GM23338 (cell line): ENCODE measurements around the gene FXYD7. TPM values are rescaled to one million over a fixed set of nuclear protein-coding genes. Genes with fewer than 3 reads are reported as not detected.

Experiments used
- ATAC-seq: fragments of 200-7000 bp; cut with Tn5 transposase; 3 replicates; pipeline ENCODE4 v1.9.1; 2020
- DNase-seq: peaks from one replicate; pipeline ENCODE4 v3.0.0-alpha.2; 2015; ENCODE audit warnings: low spot score
- H2AFZ ChIP-seq: fragments of 200-600 bp; sonication (generic); 2 replicates; pipeline ENCODE4 v1.8.0; 2016; ENCODE audit warnings: antibody characterized with exemption, mild to moderate bottlenecking, moderate library complexity
- H3F3A ChIP-seq: fragments of 200-600 bp; sonication (generic); replicated peaks from 2 replicates; pipeline ENCODE4 v1.8.0; 2017; ENCODE audit warnings: antibody characterized with exemption, mixed run types, low read depth
- H3K27ac ChIP-seq: fragments of 200-600 bp; sonication (generic); 2 replicates; pipeline ENCODE4 v1.6.1; 2016; ENCODE audit warnings: low read depth
- H3K27me3 ChIP-seq: fragments of 200-600 bp; sonication (generic); 2 replicates; pipeline ENCODE4 v1.8.0; 2016; ENCODE audit warnings: mild to moderate bottlenecking, mixed run types, moderate library complexity; ENCODE audit not compliant: insufficient read depth
- H3K36me3 ChIP-seq: fragments of 200-600 bp; sonication (generic); 2 replicates; pipeline ENCODE4 v1.8.0; 2016; ENCODE audit warnings: mild to moderate bottlenecking; ENCODE audit not compliant: insufficient read depth
- H3K4me1 ChIP-seq: fragments of 200-600 bp; sonication (generic); 2 replicates; pipeline ENCODE4 v1.8.0; 2016; ENCODE audit warnings: mild to moderate bottlenecking, moderate library complexity; ENCODE audit not compliant: insufficient read depth
- H3K4me2 ChIP-seq: fragments of 200-600 bp; sonication (generic); 2 replicates; pipeline ENCODE4 v1.7.1; 2017; ENCODE audit warnings: mixed run types
- H3K4me3 ChIP-seq: fragments of 200-600 bp; sonication (generic); 2 replicates; pipeline ENCODE4 v1.6.1; 2016; ENCODE audit warnings: mixed run types
- H3K79me2 ChIP-seq: fragments of 200-600 bp; sonication (generic); replicated peaks from 2 replicates; pipeline ENCODE4 v1.8.0; 2017; ENCODE audit warnings: mild to moderate bottlenecking; ENCODE audit not compliant: insufficient read depth
- H3K9me2 ChIP-seq: fragments of 200-600 bp; sonication (generic); 2 replicates; pipeline ENCODE4 v1.8.0; 2017; ENCODE audit not compliant: insufficient read depth
- H4K20me1 ChIP-seq: fragments of 200-600 bp; sonication (generic); replicated peaks from 2 replicates; pipeline ENCODE4 v1.8.0; 2017; ENCODE audit warnings: mild to moderate bottlenecking; ENCODE audit not compliant: insufficient read depth
- H3K27ac Mint-ChIP-seq: 2 replicates; pipeline ENCODE4 v1.8.0; 2020; ENCODE audit warnings: inconsistent platforms, mild to moderate bottlenecking, moderate library complexity, mixed read lengths
- H3K27me3 Mint-ChIP-seq: 3 replicates; pipeline ENCODE4 v1.8.0; 2022; ENCODE audit warnings: low read depth, mild to moderate bottlenecking, moderate library complexity, mixed read lengths, inconsistent platforms; ENCODE audit not compliant: insufficient read depth, poor library complexity
- H3K36me3 Mint-ChIP-seq: 3 replicates; pipeline ENCODE4 v1.8.0; 2021; ENCODE audit warnings: low read depth, mild to moderate bottlenecking, inconsistent platforms, moderate library complexity, mixed read lengths
- H3K4me1 Mint-ChIP-seq: 3 replicates; pipeline ENCODE4 v1.8.0; 2020; ENCODE audit warnings: mild to moderate bottlenecking, inconsistent platforms, mixed read lengths
- H3K4me3 Mint-ChIP-seq: 3 replicates; pipeline ENCODE4 v1.8.0; 2021; ENCODE audit warnings: moderate library complexity, mild to moderate bottlenecking, inconsistent platforms, mixed read lengths
- H3K9me3 Mint-ChIP-seq: 3 replicates; pipeline ENCODE4 v1.8.0; 2020; ENCODE audit warnings: moderate library complexity, mild to moderate bottlenecking, inconsistent platforms, mixed read lengths
- CREB1 ChIP-seq: fragments of 250-450 bp; sonication (Bioruptor Pico); IDR thresholded peaks from 2 replicates; pipeline ENCODE4 v1.5.0; 2020; ENCODE audit warnings: low read depth, mild to moderate bottlenecking, moderate library complexity
- EZH2phosphoT487 ChIP-seq: fragments of 200-600 bp; sonication (generic); IDR thresholded peaks from one replicate; pipeline ENCODE4 v1.8.1; 2018; ENCODE audit warnings: antibody characterized with exemption; ENCODE audit not compliant: unreplicated experiment
- JUNB ChIP-seq: IDR thresholded peaks from one replicate; pipeline ENCODE4 v1.6.1; 2016; ENCODE audit warnings: antibody characterized with exemption; ENCODE audit not compliant: unreplicated experiment
- NANOG ChIP-seq: IDR thresholded peaks from 2 replicates; pipeline ENCODE4 v1.6.1; 2016; ENCODE audit warnings: antibody characterized with exemption, borderline replicate concordance
- POLR2AphosphoS5 ChIP-seq: IDR thresholded peaks from 2 replicates; pipeline ENCODE4 v1.6.1; 2016; ENCODE audit warnings: antibody characterized with exemption, low read depth
- STAT1 ChIP-seq: IDR thresholded peaks from one replicate; pipeline ENCODE4 v1.6.1; 2016; ENCODE audit warnings: antibody characterized with exemption; ENCODE audit not compliant: unreplicated experiment
- ZNF114 ChIP-seq: fragments of 250-450 bp; sonication (Bioruptor Pico); IDR thresholded peaks from 2 replicates; pipeline ENCODE4 v1.5.0; 2020; ENCODE audit warnings: mild to moderate bottlenecking, moderate library complexity
- ZNF331 ChIP-seq: fragments of 250-450 bp; sonication (Bioruptor Pico); IDR thresholded peaks from 2 replicates; pipeline ENCODE4 v1.5.0; 2020; ENCODE audit warnings: low read depth, mild to moderate bottlenecking, moderate library complexity
- ZNF462 ChIP-seq: fragments of 250-450 bp; sonication (Bioruptor Pico); IDR thresholded peaks from 2 replicates; pipeline ENCODE4 v1.5.0; 2020; ENCODE audit warnings: mild to moderate bottlenecking, moderate library complexity
- polyA plus RNA-seq: library from polyadenylated mRNA; unstranded; fragments of >200 nt; fragmentation: Nextera tagmentation; extraction: Ambion mirVana; gene quantifications from 2 replicates; pipeline ENCODE4 v1.2.1, GENCODE V29; 2016
- total RNA-seq: library from RNA; depleted of rRNA; stranded (reverse); fragments of >200 nt; shearing (Covaris generic); gene quantifications from 2 replicates; pipeline ENCODE4 v1.2.3, GENCODE V29; 2014
- TF ChIP-seq, protein P1 (sequence below), 2 experiments: fragments of 200-600 bp in 1 of 2; sonication (generic) in 1 of 2; conservative IDR thresholded peaks; 2 replicates each; pipeline versions ENCODE4 v1.5.1 to v1.6.1; 2016 to 2017; ENCODE audit warnings: antibody characterized with exemption in 2 of 2, low read depth in 2 of 2, mild to moderate bottlenecking in 2 of 2, moderate library complexity in 1 of 2
- TF ChIP-seq, protein P2 (sequence below): IDR thresholded peaks from 2 replicates; pipeline ENCODE4 v1.6.1; 2016; ENCODE audit warnings: antibody characterized with exemption

FXYD7 gene
- total and polyA plus RNA-seq, 2 experiments from 2014 or later = 9.6 to 44.0 TPM

- H3K79me2 ChIP-seq = peaks cover 16% of the 10 kb centered on the region
- H2AFZ ChIP-seq = no peak overlapping the region
- H3F3A ChIP-seq = peaks cover 10% of the 10 kb centered on the region; the same call in 1 of the 2 replicates
- H3K9me2 ChIP-seq = no peaks in the 10 kb centered on the region
- H3K4me2 ChIP-seq = no peak overlapping the region; the same call in 1 of the 2 replicates
- Mint-ChIP-seq H3K27me3 (peaks cover 8% of the 10 kb centered on the region), H3K9me3 (no peaks in the 10 kb centered on the region; the same call in 2 of the 3 replicates), H3K36me3 (peaks cover 55% of the 10 kb centered on the region), H3K27ac (no peak overlapping the region), H3K4me1 (peaks cover 29% of the 10 kb centered on the region), H3K4me3 (peak overlapping the region; percentile 90)
- H3K27ac ChIP-seq = no peak overlapping the region; the same call in 1 of the 2 replicates
- no peaks in the 10 kb centered on the region for H3K27me3 ChIP-seq
- H3K4me1 ChIP-seq = peaks cover 20% of the 10 kb centered on the region
- DNase-seq (no peak), ATAC-seq (no peak)
- peaks cover 31% of the 10 kb centered on the region for H3K36me3 ChIP-seq
- peak overlapping the region; percentile 90; the same call in 1 of the 2 replicates for H3K4me3 ChIP-seq
- no peak for TF ChIP-seq POLR2AphosphoS5
- TF ChIP-seq, protein P1, sequence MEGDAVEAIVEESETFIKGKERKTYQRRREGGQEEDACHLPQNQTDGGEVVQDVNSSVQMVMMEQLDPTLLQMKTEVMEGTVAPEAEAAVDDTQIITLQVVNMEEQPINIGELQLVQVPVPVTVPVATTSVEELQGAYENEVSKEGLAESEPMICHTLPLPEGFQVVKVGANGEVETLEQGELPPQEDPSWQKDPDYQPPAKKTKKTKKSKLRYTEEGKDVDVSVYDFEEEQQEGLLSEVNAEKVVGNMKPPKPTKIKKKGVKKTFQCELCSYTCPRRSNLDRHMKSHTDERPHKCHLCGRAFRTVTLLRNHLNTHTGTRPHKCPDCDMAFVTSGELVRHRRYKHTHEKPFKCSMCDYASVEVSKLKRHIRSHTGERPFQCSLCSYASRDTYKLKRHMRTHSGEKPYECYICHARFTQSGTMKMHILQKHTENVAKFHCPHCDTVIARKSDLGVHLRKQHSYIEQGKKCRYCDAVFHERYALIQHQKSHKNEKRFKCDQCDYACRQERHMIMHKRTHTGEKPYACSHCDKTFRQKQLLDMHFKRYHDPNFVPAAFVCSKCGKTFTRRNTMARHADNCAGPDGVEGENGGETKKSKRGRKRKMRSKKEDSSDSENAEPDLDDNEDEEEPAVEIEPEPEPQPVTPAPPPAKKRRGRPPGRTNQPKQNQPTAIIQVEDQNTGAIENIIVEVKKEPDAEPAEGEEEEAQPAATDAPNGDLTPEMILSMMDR (conservative IDR thresholded peaks at IDR 0.05; ENCODE audit: low read depth in 2 of 2) = peak in 1 of 2 experiments; percentile 35; a peak in 2 of 4 replicates
- peaks cover 12% of the 10 kb centered on the region; the same call in 1 of the 2 replicates for H4K20me1 ChIP-seq
These were observed 13.6 kb downstream of the FXYD7 start for GRCh38 chr19:35156673-35157014.

DNA sequence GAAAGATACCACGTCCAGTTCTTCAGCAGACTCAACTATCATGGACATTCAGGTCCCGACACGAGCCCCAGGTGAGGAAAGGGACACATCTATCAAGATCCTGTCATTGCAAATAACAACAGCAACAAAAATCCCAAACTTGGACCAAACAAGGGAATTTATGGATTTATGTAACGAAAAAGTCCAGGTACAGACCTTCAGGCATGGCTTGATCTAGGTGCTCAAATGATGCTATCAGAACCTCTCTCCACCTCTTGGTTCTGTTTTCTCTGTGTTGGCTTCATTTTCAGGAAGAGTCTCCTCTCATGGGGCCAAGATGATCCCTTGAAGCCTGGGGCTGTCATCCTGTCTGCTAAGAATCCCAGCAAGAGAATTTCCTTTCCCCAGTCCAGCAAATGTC lies 14.4 kb downstream of the FXYD7 start:
- Mint-ChIP-seq H3K4me3 (no peak overlapping the region), H3K27me3 (peaks cover 3% of the 10 kb centered on the region), H3K4me1 (peaks cover 22% of the 10 kb centered on the region), H3K9me3 (no peaks in the 10 kb centered on the region; the same call in 2 of the 3 replicates), H3K27ac (no peak overlapping the region), H3K36me3 (peaks cover 63% of the 10 kb centered on the region)
- H3K4me1 ChIP-seq = peaks cover 18% of the 10 kb centered on the region
- H3K4me2 ChIP-seq = no peak overlapping the region
- peaks cover 16% of the 10 kb centered on the region for H3K79me2 ChIP-seq
- H3F3A ChIP-seq = peaks cover 9% of the 10 kb centered on the region; the same call in 1 of the 2 replicates
- peaks cover 12% of the 10 kb centered on the region; the same call in 1 of the 2 replicates for H4K20me1 ChIP-seq
- H3K27me3 ChIP-seq = no peaks in the 10 kb centered on the region
- peaks cover 38% of the 10 kb centered on the region for H3K36me3 ChIP-seq
- H3K9me2 ChIP-seq = no peaks in the 10 kb centered on the region
- H3K4me3 ChIP-seq = no peak overlapping the region
- no peak for DNase-seq
- H3K27ac ChIP-seq = no peak overlapping the region
- no peak for ATAC-seq
- no peak overlapping the region for H2AFZ ChIP-seq
- no peak for TF ChIP-seq ZNF462 (CRISPR knock-in tag)
- TF ChIP-seq EZH2phosphoT487 = no peak
- no peak for TF ChIP-seq ZNF114 (CRISPR knock-in tag)
- TF ChIP-seq STAT1 = no peak
- TF ChIP-seq NANOG = no peak
- TF ChIP-seq, protein P2, sequence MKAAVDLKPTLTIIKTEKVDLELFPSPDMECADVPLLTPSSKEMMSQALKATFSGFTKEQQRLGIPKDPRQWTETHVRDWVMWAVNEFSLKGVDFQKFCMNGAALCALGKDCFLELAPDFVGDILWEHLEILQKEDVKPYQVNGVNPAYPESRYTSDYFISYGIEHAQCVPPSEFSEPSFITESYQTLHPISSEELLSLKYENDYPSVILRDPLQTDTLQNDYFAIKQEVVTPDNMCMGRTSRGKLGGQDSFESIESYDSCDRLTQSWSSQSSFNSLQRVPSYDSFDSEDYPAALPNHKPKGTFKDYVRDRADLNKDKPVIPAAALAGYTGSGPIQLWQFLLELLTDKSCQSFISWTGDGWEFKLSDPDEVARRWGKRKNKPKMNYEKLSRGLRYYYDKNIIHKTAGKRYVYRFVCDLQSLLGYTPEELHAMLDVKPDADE = no peak
- TF ChIP-seq ZNF331 (CRISPR knock-in tag) = no peak
- no peak for TF ChIP-seq JUNB
- no peak for TF ChIP-seq CREB1 (CRISPR knock-in tag)
- TF ChIP-seq, protein P1 (conservative IDR thresholded peaks at IDR 0.05; ENCODE audit: low read depth in 2 of 2) = no peak
- no peak for TF ChIP-seq POLR2AphosphoS5
